ENCODE data around the gene PRICKLE3.

PRICKLE3 gene

DNA sequence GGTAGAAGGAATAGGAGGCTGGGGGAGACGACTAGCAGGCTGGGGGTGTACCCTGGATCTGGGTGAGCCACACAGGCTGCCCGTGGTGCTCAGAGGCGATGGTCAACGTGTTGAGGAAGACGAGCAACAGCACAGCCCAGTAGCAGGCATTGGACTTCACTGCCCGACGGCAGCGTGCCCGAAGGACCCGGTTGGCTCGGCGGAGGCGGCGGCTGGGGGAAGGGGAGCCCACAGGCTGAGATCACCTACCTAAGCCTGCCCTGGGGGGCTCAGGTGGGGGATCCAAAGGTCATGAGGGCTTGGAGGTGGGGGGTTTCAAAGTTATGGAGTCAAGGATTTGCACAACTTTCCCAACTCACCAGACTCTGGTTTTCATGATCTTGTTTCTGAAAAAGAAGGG lies 39.7 kb upstream of the PRICKLE3 start:
- no peak for DNase-seq (ENCODE audit: low read depth, low spot score)
- H3K9me3 ChIP-seq (ENCODE audit: control insufficient read depth, insufficient read depth, low read length), result no peaks in the 10 kb centered on the region
- H3K4me1 ChIP-seq (ENCODE audit: control insufficient read depth, insufficient read depth, low read length), result 0 out of 2 replicates have a peak, but pooled peaks cover 4% of the 10 kb centered on the region
- no peak overlapping the region for H3K4me3 ChIP-seq (ENCODE audit: low read length)
- H3K36me3 ChIP-seq (ENCODE audit: control insufficient read depth, insufficient read depth, low read length), result no peaks in the 10 kb centered on the region
- no CpG with 5 or more reads among the region's 14 CpGs for WGBS (ENCODE audit: insufficient coverage, insufficient read length)
- no peaks in the 10 kb centered on the region for H3K27me3 ChIP-seq (ENCODE audit: control insufficient read depth, insufficient read depth, low read length)
- no peak overlapping the region for H3K27ac ChIP-seq (ENCODE audit: low read length)

DNA sequence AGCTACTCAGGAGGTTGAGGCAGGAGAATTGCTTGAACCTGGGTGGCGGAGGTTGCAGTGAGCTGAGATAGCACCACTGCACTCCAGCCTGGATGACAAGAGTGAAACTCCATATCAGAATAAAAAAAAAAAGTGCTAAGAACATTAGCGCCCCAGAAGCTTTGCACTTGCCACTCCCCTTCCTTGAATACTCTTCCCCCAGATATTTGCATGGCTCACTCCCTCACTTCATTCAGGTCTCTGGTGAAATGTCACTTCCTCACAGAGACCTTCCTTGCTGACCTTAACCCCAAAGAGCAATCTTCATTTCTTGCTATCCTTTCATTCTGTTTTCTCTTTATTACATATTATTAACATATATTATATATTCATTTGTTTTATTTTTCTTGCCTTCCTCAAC lies 35.7 kb upstream of the PRICKLE3 start:
- no peaks in the 10 kb centered on the region for H3K9me3 ChIP-seq (ENCODE audit: control insufficient read depth, insufficient read depth, low read length)
- no CpG with 5 or more reads among the region's 2 CpGs for WGBS (ENCODE audit: insufficient coverage, insufficient read length)
- no peak overlapping the region for H3K27ac ChIP-seq (ENCODE audit: low read length)
- no peak overlapping the region for H3K4me3 ChIP-seq (ENCODE audit: low read length)
- DNase-seq (ENCODE audit: low read depth, low spot score), result no peak
- no peaks in the 10 kb centered on the region for H3K36me3 ChIP-seq (ENCODE audit: control insufficient read depth, insufficient read depth, low read length)
- no peaks in the 10 kb centered on the region for H3K4me1 ChIP-seq (ENCODE audit: control insufficient read depth, insufficient read depth, low read length)
- no peaks in the 10 kb centered on the region for H3K27me3 ChIP-seq (ENCODE audit: control insufficient read depth, insufficient read depth, low read length)

DNA sequence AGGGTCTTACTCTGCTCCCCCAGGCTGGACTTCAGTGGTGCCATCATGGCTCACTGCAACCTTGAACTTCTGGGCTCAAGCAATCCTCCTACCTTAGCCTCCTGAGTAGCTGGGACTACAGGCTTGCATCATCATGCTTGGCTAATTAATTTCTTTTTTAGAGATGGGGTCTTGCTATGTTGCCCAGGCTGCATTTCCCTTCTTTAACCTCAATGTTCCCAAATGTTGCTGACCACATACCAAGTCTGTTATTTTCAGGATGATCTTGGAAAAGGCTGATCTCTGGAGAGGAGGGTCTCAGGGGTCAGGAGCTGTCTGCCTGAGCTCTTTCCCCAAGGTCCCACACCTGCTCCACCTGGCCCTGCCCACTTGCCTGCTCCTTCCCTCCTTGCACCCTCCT lies 33.9 kb upstream of the PRICKLE3 start:
- no peaks in the 10 kb centered on the region for H3K9me3 ChIP-seq (ENCODE audit: control insufficient read depth, insufficient read depth, low read length)
- H3K27ac ChIP-seq (ENCODE audit: low read length), result no peak overlapping the region
- no peaks in the 10 kb centered on the region for H3K27me3 ChIP-seq (ENCODE audit: control insufficient read depth, insufficient read depth, low read length)
- H3K4me3 ChIP-seq (ENCODE audit: low read length), result no peak overlapping the region
- DNase-seq (ENCODE audit: low read depth, low spot score), result no peak
- no peaks in the 10 kb centered on the region for H3K36me3 ChIP-seq (ENCODE audit: control insufficient read depth, insufficient read depth, low read length)
- H3K4me1 ChIP-seq (ENCODE audit: control insufficient read depth, insufficient read depth, low read length), result no peaks in the 10 kb centered on the region

DNA sequence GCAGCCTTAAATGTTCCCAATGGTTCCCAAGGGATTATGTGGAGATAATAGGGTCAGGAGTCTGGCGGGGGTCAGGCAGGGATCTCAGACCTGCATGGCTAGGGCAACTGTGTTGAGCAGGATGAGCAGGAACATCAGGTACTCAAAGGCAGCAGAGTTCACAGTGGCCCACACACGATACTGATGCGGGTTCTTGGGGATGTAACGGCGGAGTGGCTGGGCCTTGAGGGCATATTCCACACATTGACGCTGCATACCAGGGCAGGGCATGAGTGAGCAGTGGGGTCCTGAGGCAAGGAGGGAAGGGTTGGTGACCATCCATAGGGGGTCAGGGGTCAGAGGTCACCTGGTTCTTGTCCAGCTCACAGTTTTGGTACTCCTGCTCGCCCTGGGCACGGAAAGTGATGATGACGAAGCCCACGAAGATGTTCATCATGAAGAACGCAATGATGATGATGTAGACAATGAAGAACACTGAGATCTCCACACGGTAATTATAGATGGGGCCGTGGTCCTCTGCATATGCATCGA lies 28.9 kb upstream of the PRICKLE3 start:
- H3K27ac ChIP-seq (ENCODE audit: low read length), result no peak overlapping the region
- no peaks in the 10 kb centered on the region for H3K27me3 ChIP-seq (ENCODE audit: control insufficient read depth, insufficient read depth, low read length)
- no CpG with 5 or more reads among the region's 14 CpGs for WGBS (ENCODE audit: insufficient coverage, insufficient read length)
- no peak overlapping the region for H3K4me3 ChIP-seq (ENCODE audit: low read length)
- no peak for DNase-seq (ENCODE audit: low read depth, low spot score)
- H3K4me1 ChIP-seq (ENCODE audit: control insufficient read depth, insufficient read depth, low read length), result no peaks in the 10 kb centered on the region
- no peaks in the 10 kb centered on the region for H3K36me3 ChIP-seq (ENCODE audit: control insufficient read depth, insufficient read depth, low read length)
- no peaks in the 10 kb centered on the region for H3K9me3 ChIP-seq (ENCODE audit: control insufficient read depth, insufficient read depth, low read length)

DNA sequence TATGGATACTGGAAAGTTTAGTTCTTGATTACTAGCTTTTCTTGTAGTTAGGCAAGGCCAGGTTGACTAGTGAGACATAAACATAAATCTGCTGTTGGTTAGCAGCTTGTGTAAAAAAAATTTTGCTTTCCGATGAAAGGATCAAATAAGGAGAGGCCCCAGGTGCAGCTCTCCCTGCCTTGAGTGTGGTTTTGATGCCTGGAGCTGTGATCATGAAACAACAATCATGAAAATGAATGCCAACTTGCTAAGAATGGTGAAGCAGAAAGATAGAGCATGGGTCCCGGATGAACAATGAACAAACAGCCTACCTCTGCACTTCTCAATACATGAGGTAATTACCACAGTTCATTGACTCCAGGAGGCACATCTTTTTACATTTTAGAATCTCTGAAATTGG lies 28.2 kb upstream of the PRICKLE3 start:
- no peak overlapping the region for H3K27ac ChIP-seq (ENCODE audit: low read length)
- no peak for DNase-seq (ENCODE audit: low read depth, low spot score)
- no peaks in the 10 kb centered on the region for H3K27me3 ChIP-seq (ENCODE audit: control insufficient read depth, insufficient read depth, low read length)
- no peak overlapping the region for H3K4me3 ChIP-seq (ENCODE audit: low read length)
- WGBS (ENCODE audit: insufficient coverage, insufficient read length), result no CpG with 5 or more reads among the region's 2 CpGs
- H3K36me3 ChIP-seq (ENCODE audit: control insufficient read depth, insufficient read depth, low read length), result no peaks in the 10 kb centered on the region
- no peaks in the 10 kb centered on the region for H3K9me3 ChIP-seq (ENCODE audit: control insufficient read depth, insufficient read depth, low read length)
- no peaks in the 10 kb centered on the region for H3K4me1 ChIP-seq (ENCODE audit: control insufficient read depth, insufficient read depth, low read length)

DNA sequence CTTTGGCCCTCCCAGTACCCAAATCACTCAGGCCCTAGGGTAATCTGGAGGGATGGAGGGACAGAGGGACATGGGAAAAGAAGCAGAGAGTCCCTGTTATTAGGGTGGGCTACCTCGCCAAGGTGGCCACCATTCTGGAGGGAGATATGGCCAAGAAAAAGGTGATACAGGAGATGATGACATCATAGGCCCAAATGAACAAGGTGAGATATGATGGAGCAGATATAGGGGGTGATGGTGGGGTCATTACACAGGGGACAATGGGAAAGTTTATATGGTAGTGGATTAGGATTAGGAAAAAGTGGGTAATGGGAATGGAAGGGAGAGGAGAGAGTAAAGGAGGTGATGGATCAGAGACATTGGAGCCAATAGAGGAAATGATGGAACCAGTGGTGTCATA lies 26.7 kb upstream of the PRICKLE3 start:
- H3K27me3 ChIP-seq (ENCODE audit: control insufficient read depth, insufficient read depth, low read length), result no peaks in the 10 kb centered on the region
- no peaks in the 10 kb centered on the region; the same call in 1 of the 2 replicates for H3K4me1 ChIP-seq (ENCODE audit: control insufficient read depth, insufficient read depth, low read length)
- WGBS (ENCODE audit: insufficient coverage, insufficient read length), result no CpG with 5 or more reads among the region's 1 CpG
- no peaks in the 10 kb centered on the region for H3K36me3 ChIP-seq (ENCODE audit: control insufficient read depth, insufficient read depth, low read length)
- H3K9me3 ChIP-seq (ENCODE audit: control insufficient read depth, insufficient read depth, low read length), result no peaks in the 10 kb centered on the region
- H3K27ac ChIP-seq (ENCODE audit: low read length), result no peak overlapping the region
- H3K4me3 ChIP-seq (ENCODE audit: low read length), result no peak overlapping the region
- no peak for DNase-seq (ENCODE audit: low read depth, low spot score)

DNA sequence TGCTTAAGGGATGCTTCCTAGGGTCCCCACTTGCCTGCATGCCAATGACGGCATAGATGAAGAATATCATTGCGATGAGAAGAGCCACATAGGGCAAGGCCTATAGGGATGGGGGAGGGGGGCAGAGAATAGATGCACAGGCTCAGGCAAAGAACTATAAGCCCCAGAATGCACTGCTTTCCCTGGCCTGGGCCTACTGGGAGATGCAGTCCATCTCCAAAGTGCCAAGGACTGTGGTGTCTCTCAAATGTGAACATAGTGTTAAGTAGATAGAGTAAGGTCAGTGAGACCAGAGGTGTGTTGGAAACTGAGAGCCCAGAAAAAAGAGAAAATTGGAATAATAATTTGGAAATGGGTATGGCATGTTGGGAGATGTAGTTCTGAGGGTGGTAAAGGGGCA lies 26.0 kb upstream of the PRICKLE3 start:
- no peaks in the 10 kb centered on the region for H3K9me3 ChIP-seq (ENCODE audit: control insufficient read depth, insufficient read depth, low read length)
- no peak overlapping the region for H3K4me3 ChIP-seq (ENCODE audit: low read length)
- no peak overlapping the region for H3K27ac ChIP-seq (ENCODE audit: low read length)
- H3K4me1 ChIP-seq (ENCODE audit: control insufficient read depth, insufficient read depth, low read length), result no peaks in the 10 kb centered on the region; the same call in 1 of the 2 replicates
- no peak for DNase-seq (ENCODE audit: low read depth, low spot score)
- H3K36me3 ChIP-seq (ENCODE audit: control insufficient read depth, insufficient read depth, low read length), result no peaks in the 10 kb centered on the region
- no peaks in the 10 kb centered on the region for H3K27me3 ChIP-seq (ENCODE audit: control insufficient read depth, insufficient read depth, low read length)
- no CpG with 5 or more reads among the region's 2 CpGs for WGBS (ENCODE audit: insufficient coverage, insufficient read length)

DNA sequence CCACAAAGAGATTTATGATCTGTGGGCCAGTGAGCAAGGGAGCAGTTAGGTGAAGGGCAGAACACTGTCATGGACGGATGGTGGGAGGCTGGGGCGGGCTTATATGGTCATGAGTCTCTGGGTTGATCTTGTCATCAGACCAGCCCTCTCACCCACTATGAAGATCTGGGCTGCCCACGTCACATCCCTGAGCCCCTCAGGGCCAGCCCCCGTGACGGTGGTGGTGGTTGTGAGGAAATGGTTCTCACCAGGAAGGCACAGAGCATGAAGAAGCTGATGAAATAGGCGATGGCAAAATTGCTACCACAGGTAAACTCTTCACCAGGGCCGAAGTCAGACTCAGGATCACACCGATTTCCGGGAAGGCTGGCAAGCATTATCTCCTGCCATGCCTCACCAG lies 24.9 kb upstream of the PRICKLE3 start:
- Histone ChIP-seq H3K9me3 (ENCODE audit: control insufficient read depth, insufficient read depth, low read length) (no peaks in the 10 kb centered on the region), H3K27me3 (ENCODE audit: control insufficient read depth, insufficient read depth, low read length) (no peaks in the 10 kb centered on the region), H3K4me1 (ENCODE audit: control insufficient read depth, insufficient read depth, low read length) (no peaks in the 10 kb centered on the region; the same call in 1 of the 2 replicates), H3K4me3 (ENCODE audit: low read length) (no peak overlapping the region), H3K27ac (ENCODE audit: low read length) (no peak overlapping the region), H3K36me3 (ENCODE audit: control insufficient read depth, insufficient read depth, low read length) (no peaks in the 10 kb centered on the region)
- DNase-seq (ENCODE audit: low read depth, low spot score), result no peak
- no CpG with 5 or more reads among the region's 9 CpGs for WGBS (ENCODE audit: insufficient coverage, insufficient read length)

DNA sequence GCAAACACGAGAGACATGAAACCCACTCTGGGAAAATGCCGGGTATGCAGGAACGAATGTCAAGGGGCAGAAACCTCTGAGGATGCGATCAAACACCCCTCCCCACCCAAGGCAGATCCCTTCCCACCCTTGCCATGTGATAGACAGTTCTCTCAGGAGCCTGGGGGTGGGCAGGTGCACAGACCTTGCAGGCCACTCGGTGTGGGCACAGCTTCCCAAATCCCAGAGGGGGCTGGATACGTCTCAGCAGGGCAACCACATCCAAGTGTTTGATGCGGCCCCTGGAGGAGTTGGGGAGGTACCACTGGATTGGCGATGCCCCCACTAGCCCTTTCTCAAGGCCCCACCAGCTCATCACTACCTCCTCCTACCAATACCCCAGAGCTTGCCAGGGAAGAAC lies 24.2 kb upstream of the PRICKLE3 start:
- DNase-seq (ENCODE audit: low read depth, low spot score), result no peak
- Histone ChIP-seq H3K9me3 (ENCODE audit: control insufficient read depth, insufficient read depth, low read length) (no peaks in the 10 kb centered on the region), H3K27ac (ENCODE audit: low read length) (no peak overlapping the region), H3K36me3 (ENCODE audit: control insufficient read depth, insufficient read depth, low read length) (no peaks in the 10 kb centered on the region), H3K4me3 (ENCODE audit: low read length) (no peak overlapping the region), H3K27me3 (ENCODE audit: control insufficient read depth, insufficient read depth, low read length) (no peaks in the 10 kb centered on the region), H3K4me1 (ENCODE audit: control insufficient read depth, insufficient read depth, low read length) (no peaks in the 10 kb centered on the region; the same call in 1 of the 2 replicates)
- no CpG with 5 or more reads among the region's 8 CpGs for WGBS (ENCODE audit: insufficient coverage, insufficient read length)

DNA sequence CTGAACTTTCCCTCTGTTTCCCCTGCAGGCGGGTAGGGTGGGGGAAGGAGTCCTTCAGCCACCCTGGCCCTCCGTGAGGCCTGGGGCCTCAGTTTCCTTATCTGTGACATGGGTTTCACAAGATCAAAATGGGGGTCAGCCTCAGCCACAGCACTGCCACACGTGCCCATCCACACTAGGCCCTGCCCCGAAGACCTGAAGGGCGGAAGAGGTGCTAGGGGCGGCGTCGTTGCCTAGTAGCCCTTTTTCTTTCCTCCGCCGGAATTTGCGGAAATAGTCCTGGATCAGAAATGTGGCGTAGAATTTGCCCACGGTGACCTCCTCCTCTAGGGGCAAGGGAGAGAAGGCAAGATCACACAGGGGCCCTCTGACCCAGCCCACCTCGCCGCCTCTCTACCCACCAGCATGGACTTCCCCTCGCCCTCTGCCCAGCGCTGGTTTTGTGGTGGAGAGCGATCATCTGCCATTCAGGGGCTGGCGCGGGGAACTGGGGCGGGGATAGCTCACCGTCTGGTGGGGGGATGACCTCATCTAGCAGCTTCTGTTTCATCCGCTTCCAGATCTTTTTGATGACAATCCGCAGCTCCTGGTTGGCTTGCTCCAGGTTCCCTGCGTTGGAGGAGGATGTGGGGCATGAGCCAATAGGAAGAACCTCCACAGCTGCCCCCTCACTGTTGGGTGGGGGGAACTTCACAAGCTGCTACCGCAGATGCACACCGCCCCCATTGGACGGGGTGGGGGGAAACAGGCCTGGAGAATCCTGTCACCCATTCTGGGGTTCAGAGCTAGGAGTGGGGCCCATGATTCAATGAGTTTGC lies 23.5 kb upstream of the PRICKLE3 start:
- H3K9me3 ChIP-seq (ENCODE audit: control insufficient read depth, insufficient read depth, low read length), result no peaks in the 10 kb centered on the region
- no peaks in the 10 kb centered on the region for H3K36me3 ChIP-seq (ENCODE audit: control insufficient read depth, insufficient read depth, low read length)
- H3K27me3 ChIP-seq (ENCODE audit: control insufficient read depth, insufficient read depth, low read length), result no peaks in the 10 kb centered on the region
- H3K4me3 ChIP-seq (ENCODE audit: low read length), result no peak overlapping the region
- H3K27ac ChIP-seq (ENCODE audit: low read length), result no peak overlapping the region
- no peaks in the 10 kb centered on the region; the same call in 1 of the 2 replicates for H3K4me1 ChIP-seq (ENCODE audit: control insufficient read depth, insufficient read depth, low read length)
- no peak for DNase-seq (ENCODE audit: low read depth, low spot score)
- no CpG with 5 or more reads among the region's 28 CpGs for WGBS (ENCODE audit: insufficient coverage, insufficient read length)

DNA sequence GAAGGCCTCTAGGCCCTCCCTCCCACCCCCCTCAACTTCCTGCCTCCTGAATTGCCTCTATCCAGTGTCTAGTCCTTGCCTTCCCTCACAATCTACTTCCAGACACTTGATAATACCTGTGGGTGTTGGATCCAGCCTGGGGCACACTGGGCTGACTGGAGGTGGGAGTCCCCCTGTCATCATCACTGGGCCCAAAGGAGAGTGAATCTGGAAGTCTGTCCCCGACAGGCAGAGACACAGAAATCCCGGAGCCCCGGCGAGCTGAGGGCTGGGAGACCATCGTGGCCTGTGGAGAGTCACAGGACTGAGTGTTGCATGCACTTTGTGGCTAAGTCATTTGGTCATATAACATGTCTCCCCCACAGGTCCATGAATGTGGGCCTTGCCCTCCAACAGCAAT lies 22.2 kb upstream of the PRICKLE3 start:
- no CpG with 5 or more reads among the region's 5 CpGs for WGBS (ENCODE audit: insufficient coverage, insufficient read length)
- Histone ChIP-seq H3K27ac (ENCODE audit: low read length) (no peak overlapping the region), H3K9me3 (ENCODE audit: control insufficient read depth, insufficient read depth, low read length) (no peaks in the 10 kb centered on the region), H3K4me1 (ENCODE audit: control insufficient read depth, insufficient read depth, low read length) (no peaks in the 10 kb centered on the region; the same call in 1 of the 2 replicates), H3K36me3 (ENCODE audit: control insufficient read depth, insufficient read depth, low read length) (no peaks in the 10 kb centered on the region), H3K4me3 (ENCODE audit: low read length) (no peak overlapping the region), H3K27me3 (ENCODE audit: control insufficient read depth, insufficient read depth, low read length) (no peaks in the 10 kb centered on the region)
- DNase-seq (ENCODE audit: low read depth, low spot score), result no peak

Data from iPS DF 6.9 (cell line).